Endothelial cell (in vitro differentiated cells): ENCODE results near the gene NBPF15. TPM values are rescaled to one million over a fixed set of nuclear protein-coding genes. Genes with fewer than 3 reads are reported as not detected.
"Not testable (repeated sequence)": the region's sequence is repeated elsewhere in the genome, so short reads cannot be mapped to it uniquely, and the experiment has no call there.

Source experiments
- DNase-seq: peaks from one replicate; pipeline ENCODE4 v3.0.0; 2021; ENCODE audit warnings: low spot score
- H3K27ac Mint-ChIP-seq: one replicate; pipeline ENCODE4 v1.8.0; 2021; ENCODE audit warnings: mixed read lengths, inconsistent platforms; ENCODE audit not compliant: unreplicated experiment
- H3K27me3 Mint-ChIP-seq: one replicate; pipeline ENCODE4 v1.8.0; 2021; ENCODE audit warnings: mild to moderate bottlenecking, moderate library complexity, mixed read lengths, inconsistent platforms; ENCODE audit not compliant: unreplicated experiment
- H3K36me3 Mint-ChIP-seq: one replicate; pipeline ENCODE4 v1.8.0; 2021; ENCODE audit warnings: mild to moderate bottlenecking, low read depth, mixed read lengths, inconsistent platforms; ENCODE audit not compliant: unreplicated experiment
- H3K4me1 Mint-ChIP-seq: one replicate; pipeline ENCODE4 v1.8.0; 2021; ENCODE audit warnings: mild to moderate bottlenecking, mixed read lengths, inconsistent platforms; ENCODE audit not compliant: unreplicated experiment
- H3K4me3 Mint-ChIP-seq: one replicate; pipeline ENCODE4 v1.8.0; 2021; ENCODE audit warnings: mild to moderate bottlenecking, mixed read lengths, inconsistent platforms; ENCODE audit not compliant: unreplicated experiment
- H3K9me3 Mint-ChIP-seq: one replicate; pipeline ENCODE4 v1.8.0; 2021; ENCODE audit warnings: mixed read lengths, inconsistent platforms; ENCODE audit not compliant: unreplicated experiment
- long read RNA-seq: library from polyadenylated mRNA; unstranded; transcript quantifications from one replicate; pipeline ENCODE4 v2.0.0, GENCODE V29; 2020; ENCODE audit not compliant: unreplicated experiment
- total RNA-seq: library from RNA; stranded (reverse); fragmentation: NEBNext Ultra II Directional; extraction: Animal tissue kit (Norgen Biotek cat#: 25700); gene quantifications from one replicate; pipeline ENCODE4 v1.2.1, GENCODE V29; 2021; ENCODE audit not compliant: unreplicated experiment

NBPF15 gene
- total RNA-seq, result 113 TPM
- long read RNA-seq, partial matches to known transcripts, result 2 of 21 reads
- long read RNA-seq, other reads (novel, unspliced or antisense), result 19 of 21 reads

- not testable (repeated sequence) for H3K4me1 Mint-ChIP-seq, H3K36me3 Mint-ChIP-seq, H3K27ac Mint-ChIP-seq, H3K9me3 Mint-ChIP-seq, H3K27me3 Mint-ChIP-seq
- peak within 1 kb of the TSS; percentile 95 for H3K4me3 Mint-ChIP-seq
- DNase-seq, result peak; percentile 65
These were observed at the start of gene NBPF15 for GRCh38 chr1:144461136-144461759. Gene NBPF15 (minus strand): TSS chr1:144461669. CDS start chr1:144440003, 21,666 bp downstream.

- H3K27me3 Mint-ChIP-seq, DNase-seq, H3K4me3 Mint-ChIP-seq, H3K27ac Mint-ChIP-seq, H3K36me3 Mint-ChIP-seq, H3K4me1 Mint-ChIP-seq, H3K9me3 Mint-ChIP-seq: not testable (repeated sequence)
These were observed 35.0 kb upstream of the NBPF15 start for GRCh38 chr1:144496429-144496828.

- DNase-seq, H3K27me3 Mint-ChIP-seq, H3K27ac Mint-ChIP-seq, H3K4me1 Mint-ChIP-seq, H3K36me3 Mint-ChIP-seq, H3K9me3 Mint-ChIP-seq, H3K4me3 Mint-ChIP-seq: not testable (repeated sequence)
These were observed 32.7 kb upstream of the NBPF15 start for GRCh38 chr1:144494130-144494529.

GRCh38 chr1:144490394-144490793 lies 28.9 kb upstream of the NBPF15 start:
- H3K9me3 Mint-ChIP-seq, H3K27ac Mint-ChIP-seq, H3K4me1 Mint-ChIP-seq, H3K4me3 Mint-ChIP-seq, DNase-seq, H3K27me3 Mint-ChIP-seq, H3K36me3 Mint-ChIP-seq: not testable (repeated sequence)

GRCh38 chr1:144487002-144487401 lies 25.5 kb upstream of the NBPF15 start:
- H3K27me3 Mint-ChIP-seq, DNase-seq, H3K4me1 Mint-ChIP-seq, H3K9me3 Mint-ChIP-seq, H3K27ac Mint-ChIP-seq, H3K36me3 Mint-ChIP-seq, H3K4me3 Mint-ChIP-seq: not testable (repeated sequence)

GRCh38 chr1:144485048-144485993 lies 23.9 kb upstream of the NBPF15 start:
- not testable (repeated sequence) for H3K27ac Mint-ChIP-seq, H3K27me3 Mint-ChIP-seq, H3K36me3 Mint-ChIP-seq, H3K9me3 Mint-ChIP-seq, DNase-seq, H3K4me3 Mint-ChIP-seq, H3K4me1 Mint-ChIP-seq

- not testable (repeated sequence) for DNase-seq, H3K9me3 Mint-ChIP-seq, H3K36me3 Mint-ChIP-seq, H3K4me3 Mint-ChIP-seq, H3K27ac Mint-ChIP-seq, H3K4me1 Mint-ChIP-seq, H3K27me3 Mint-ChIP-seq
These were observed 12.4 kb upstream of the NBPF15 start for GRCh38 chr1:144473897-144474296.

GRCh38 chr1:144471434-144471833 lies 10.0 kb upstream of the NBPF15 start:
- DNase-seq, H3K36me3 Mint-ChIP-seq, H3K4me1 Mint-ChIP-seq, H3K9me3 Mint-ChIP-seq, H3K27ac Mint-ChIP-seq, H3K4me3 Mint-ChIP-seq, H3K27me3 Mint-ChIP-seq: not testable (repeated sequence)

GRCh38 chr1:144461778-144462177 lies 309 bp upstream of the NBPF15 start:
- not testable (repeated sequence) for H3K27me3 Mint-ChIP-seq, H3K27ac Mint-ChIP-seq, H3K36me3 Mint-ChIP-seq, H3K9me3 Mint-ChIP-seq, H3K4me1 Mint-ChIP-seq, DNase-seq, H3K4me3 Mint-ChIP-seq

GRCh38 chr1:144460686-144461085 lies 783 bp downstream of the NBPF15 start:
- H3K4me3 Mint-ChIP-seq, result peak overlapping the region; percentile 77
- DNase-seq, H3K27ac Mint-ChIP-seq, H3K4me1 Mint-ChIP-seq, H3K9me3 Mint-ChIP-seq, H3K36me3 Mint-ChIP-seq, H3K27me3 Mint-ChIP-seq: not testable (repeated sequence)

- DNase-seq, H3K4me1 Mint-ChIP-seq, H3K27ac Mint-ChIP-seq, H3K27me3 Mint-ChIP-seq, H3K4me3 Mint-ChIP-seq, H3K36me3 Mint-ChIP-seq, H3K9me3 Mint-ChIP-seq: not testable (repeated sequence)
These were observed 19.1 kb downstream of the NBPF15 start for GRCh38 chr1:144442402-144442801.
